ENCODE results near the gene BRD3OS.

BRD3OS gene

GRCh38 chr9:134002796-134003195 is 22.5 kb upstream of the BRD3OS start:
- DNase-seq (ENCODE audit: low read depth, low spot score): no peak

GRCh38 chr9:134003237-134003636 is 22.0 kb upstream of the BRD3OS start:
- DNase-seq (ENCODE audit: low read depth, low spot score): no peak
- H3K4me3 ChIP-seq (ENCODE audit: low read length): no peak overlapping the region

More at GRCh38 chr9:134002796-134003195, 22.5 kb upstream of the BRD3OS start:
- H3K4me3 ChIP-seq (ENCODE audit: low read length): no peak overlapping the region

- no peak overlapping the region for H3K4me3 ChIP-seq (ENCODE audit: low read length)
- no peak for DNase-seq (ENCODE audit: low read depth, low spot score)
These were observed 21.0 kb upstream of the BRD3OS start for GRCh38 chr9:134004131-134004873.

GRCh38 chr9:134004881-134005280 is 20.4 kb upstream of the BRD3OS start:
- DNase-seq (ENCODE audit: low read depth, low spot score): no peak
- H3K4me3 ChIP-seq (ENCODE audit: low read length): no peak overlapping the region

- DNase-seq (ENCODE audit: low read depth, low spot score): no peak
- H3K4me3 ChIP-seq (ENCODE audit: low read length): no peak overlapping the region
These were observed 19.9 kb upstream of the BRD3OS start for GRCh38 chr9:134005381-134005780.

- H3K4me3 ChIP-seq (ENCODE audit: low read length): no peak overlapping the region
- no peak for DNase-seq (ENCODE audit: low read depth, low spot score)
These were observed 18.1 kb upstream of the BRD3OS start for GRCh38 chr9:134007150-134007549.

- H3K4me3 ChIP-seq (ENCODE audit: low read length): no peak overlapping the region
These were observed 17.7 kb upstream of the BRD3OS start for GRCh38 chr9:134007571-134007970.

GRCh38 chr9:134010310-134011173 is 14.7 kb upstream of the BRD3OS start:
- H3K4me3 ChIP-seq (ENCODE audit: low read length): no peak overlapping the region
- no peak for DNase-seq (ENCODE audit: low read depth, low spot score)

More at GRCh38 chr9:134007571-134007970, 17.7 kb upstream of the BRD3OS start:
- no peak for DNase-seq (ENCODE audit: low read depth, low spot score)

- DNase-seq (ENCODE audit: low read depth, low spot score): no peak
- no peak overlapping the region for H3K4me3 ChIP-seq (ENCODE audit: low read length)
These were observed 13.9 kb upstream of the BRD3OS start for GRCh38 chr9:134011401-134011800.

- DNase-seq (ENCODE audit: low read depth, low spot score): no peak
- no peak overlapping the region for H3K4me3 ChIP-seq (ENCODE audit: low read length)
These were observed 10.3 kb upstream of the BRD3OS start for GRCh38 chr9:134014946-134015345.

- peak overlapping the region; percentile 43 for H3K4me3 ChIP-seq (ENCODE audit: low read length)
- no peak for DNase-seq (ENCODE audit: low read depth, low spot score)
These were observed 978 bp upstream of the BRD3OS start for GRCh38 chr9:134024214-134024792.

GRCh38 chr9:134025606-134026541 is 593 bp downstream of the BRD3OS start:
- H3K4me3 ChIP-seq (ENCODE audit: low read length): peak overlapping the region; percentile 80
- DNase-seq (ENCODE audit: low read depth, low spot score): peak; percentile 34

GRCh38 chr9:134026581-134026980 is 1.3 kb downstream of the BRD3OS start:
- no peak for DNase-seq (ENCODE audit: low read depth, low spot score)
- no peak overlapping the region for H3K4me3 ChIP-seq (ENCODE audit: low read length)

- no peak for DNase-seq (ENCODE audit: low read depth, low spot score)
- H3K4me3 ChIP-seq (ENCODE audit: low read length): no peak overlapping the region
These were observed 1.7 kb downstream of the BRD3OS start for GRCh38 chr9:134026981-134027380.

- DNase-seq (ENCODE audit: low read depth, low spot score): no peak
- H3K4me3 ChIP-seq (ENCODE audit: low read length): no peak overlapping the region
These were observed 2.3 kb downstream of the BRD3OS start for GRCh38 chr9:134027561-134027960.

GRCh38 chr9:134028076-134028475 is 2.8 kb downstream of the BRD3OS start:
- no peak overlapping the region for H3K4me3 ChIP-seq (ENCODE audit: low read length)
- DNase-seq (ENCODE audit: low read depth, low spot score): no peak

GRCh38 chr9:134028575-134029247 is 3.4 kb downstream of the BRD3OS start:
- no peak for DNase-seq (ENCODE audit: low read depth, low spot score)
- H3K4me3 ChIP-seq (ENCODE audit: low read length): no peak overlapping the region

Data from Jurkat, Clone E6-1 (cell line).